Measurements from ENCODE around the gene PRAC2.
"Not testable (repeated sequence)": the region's sequence is repeated elsewhere in the genome, so short reads cannot be mapped to it uniquely, and the experiment has no call there.

Gene PRAC2

DNA sequence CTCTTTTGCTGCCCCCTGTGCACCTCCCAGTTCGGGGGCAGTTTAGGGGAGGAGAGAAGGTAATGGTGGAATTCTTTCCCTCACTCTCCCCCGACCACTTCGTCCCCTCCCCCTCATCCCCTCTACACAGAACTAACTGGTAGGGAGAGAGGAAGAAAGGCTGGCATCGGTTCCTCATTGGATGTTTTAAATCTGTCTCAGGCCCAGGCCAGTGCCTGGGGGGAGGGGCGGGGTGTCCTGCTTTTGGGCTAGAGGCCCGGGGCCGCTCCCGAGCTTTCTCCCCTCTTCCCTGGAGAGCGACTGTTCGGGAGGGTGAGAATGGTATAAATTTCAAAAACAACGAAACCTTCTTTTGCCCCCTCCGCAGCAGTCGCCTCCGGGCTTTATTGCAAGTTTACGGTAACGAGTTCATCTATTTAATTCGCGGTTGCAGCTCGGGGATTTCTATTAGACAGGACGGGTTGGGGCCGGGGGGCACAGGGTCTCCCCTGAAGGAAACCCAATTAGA lies at the start of gene PRAC2:
Gene PRAC2, plus strand, starts transcription at position 271 of the 508 bp plus-strand sequence. CDS start 1,226 bp downstream, outside the sequence.
- peak; percentile 11 for DNase-seq

DNA sequence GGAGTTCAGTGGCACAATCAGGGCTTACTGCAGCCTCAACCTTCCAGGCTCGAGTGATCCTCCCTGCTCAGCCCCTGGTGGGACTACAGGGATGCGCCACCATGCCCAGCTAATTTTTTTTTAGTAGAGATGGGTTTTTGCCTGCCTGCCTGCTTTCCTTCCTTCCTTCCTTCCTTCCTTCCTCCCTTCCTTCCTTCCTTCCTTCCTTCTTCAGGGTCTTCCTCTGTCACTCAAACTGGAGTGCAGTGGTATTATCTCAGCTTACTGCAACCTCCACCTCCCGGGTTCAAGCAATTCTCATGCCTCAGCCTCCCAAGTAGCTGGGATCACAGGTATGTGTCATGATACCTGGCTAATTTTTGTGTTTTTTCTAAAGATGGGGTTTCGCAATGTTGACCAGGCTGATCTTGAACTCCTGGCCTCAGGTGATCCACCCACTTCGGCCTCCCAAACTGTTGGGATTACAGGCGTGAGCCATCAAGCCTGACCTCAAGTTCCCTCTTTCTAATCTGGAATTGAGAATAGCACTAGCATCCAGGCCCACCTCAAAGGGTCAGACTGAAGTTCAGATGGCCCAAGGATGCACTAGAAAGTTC lies 45.9 kb upstream of the PRAC2 start:
- DNase-seq = no peak

DNA sequence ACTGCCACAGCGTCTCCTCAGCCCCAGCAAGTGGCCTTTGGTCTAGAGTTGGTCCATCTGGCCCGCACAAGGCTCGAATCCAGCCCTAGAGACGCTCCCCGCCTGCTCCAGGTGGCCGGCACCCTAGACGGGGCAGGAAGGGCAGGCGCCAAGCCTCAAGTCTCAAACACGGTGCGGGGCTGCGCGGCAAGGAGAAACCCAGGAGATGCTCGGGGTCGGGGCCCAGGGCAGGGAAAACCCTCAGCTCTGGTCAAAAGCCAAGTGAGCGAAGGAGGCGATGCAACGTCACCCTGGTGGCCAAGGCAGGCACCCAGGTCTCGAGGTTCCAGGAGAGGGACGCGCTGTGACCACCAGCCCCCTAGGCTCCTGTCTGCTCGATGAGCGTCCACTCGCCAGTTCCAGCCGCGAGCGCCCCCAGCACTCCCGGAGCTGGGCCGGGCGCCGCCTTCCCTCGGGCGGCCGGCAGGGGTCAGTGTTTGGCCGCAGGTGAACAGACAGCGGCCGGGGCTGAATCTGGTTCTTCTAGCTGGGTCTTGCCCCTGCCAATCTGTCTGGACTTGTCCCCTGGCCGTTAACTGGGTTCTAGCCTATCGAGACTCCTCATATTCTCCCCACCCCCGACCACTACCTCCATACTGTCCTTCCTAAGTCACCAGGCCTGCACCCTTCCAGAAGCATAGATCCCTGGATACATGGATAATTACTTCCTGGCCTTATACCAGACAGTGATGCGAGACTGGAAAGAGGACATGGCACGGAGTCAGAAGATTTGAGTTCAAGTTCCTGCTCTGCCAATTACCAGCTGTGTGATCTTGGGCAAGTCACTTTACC lies 44.6 kb upstream of the PRAC2 start:
- DNase-seq = peak; percentile 73

DNA sequence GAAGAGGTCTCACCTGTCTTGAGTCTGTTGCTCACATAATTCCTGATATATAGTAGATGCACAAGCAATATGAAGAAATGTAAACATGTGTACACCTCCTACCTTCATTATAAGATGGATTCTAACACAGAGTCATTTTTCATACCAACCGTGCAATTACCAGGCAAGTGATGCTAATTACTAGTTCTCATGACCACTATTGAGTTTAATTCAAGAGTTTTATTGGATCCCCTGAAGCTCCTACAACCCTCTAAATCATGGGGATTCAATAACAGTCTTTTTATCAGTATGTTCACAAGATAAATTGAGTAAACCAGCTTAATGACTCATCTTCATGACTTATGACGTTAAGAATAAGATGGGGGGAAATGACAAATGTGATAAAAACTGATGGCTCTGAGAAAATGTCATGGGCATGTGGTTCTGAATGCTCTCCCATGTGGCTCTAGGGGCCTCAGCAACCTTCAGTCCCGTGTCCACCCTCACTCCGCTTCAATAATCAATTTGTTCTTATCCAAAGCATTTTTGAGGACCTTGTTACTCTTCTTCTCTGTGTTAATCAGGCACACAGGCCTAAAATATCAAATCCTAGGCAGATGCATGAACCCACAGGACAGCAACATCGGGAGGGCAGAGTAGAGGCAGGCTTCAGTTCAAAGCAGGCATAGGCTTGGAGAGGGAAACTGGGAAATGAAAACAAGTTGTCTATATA lies 43.4 kb upstream of the PRAC2 start:
- DNase-seq = no peak

DNA sequence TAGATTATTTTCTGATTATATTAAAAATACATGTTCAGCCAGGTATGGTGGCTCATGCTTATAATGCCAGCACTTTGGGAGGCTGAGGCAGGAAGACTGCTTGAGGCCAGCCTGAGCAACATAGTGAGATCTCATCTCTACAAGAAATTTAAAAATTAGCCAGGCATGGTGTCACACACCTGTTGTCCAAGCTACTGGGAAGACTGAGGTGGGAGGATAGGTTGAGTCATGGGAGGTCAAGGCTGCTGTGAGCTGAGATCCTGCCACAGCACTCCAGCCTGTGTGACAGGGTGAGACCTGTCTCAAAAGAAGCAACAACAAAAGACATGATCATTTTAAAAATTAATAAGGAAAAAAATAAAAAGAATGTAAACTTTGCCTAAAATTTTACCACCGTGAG lies 41.4 kb upstream of the PRAC2 start:
- no peak for DNase-seq

- DNase-seq = no peak
Measured at GRCh38 chr17:48690655-48691054, 32.3 kb upstream of the PRAC2 start.

GRCh38 chr17:48692049-48692448 lies 30.9 kb upstream of the PRAC2 start:
- DNase-seq = no peak

DNA sequence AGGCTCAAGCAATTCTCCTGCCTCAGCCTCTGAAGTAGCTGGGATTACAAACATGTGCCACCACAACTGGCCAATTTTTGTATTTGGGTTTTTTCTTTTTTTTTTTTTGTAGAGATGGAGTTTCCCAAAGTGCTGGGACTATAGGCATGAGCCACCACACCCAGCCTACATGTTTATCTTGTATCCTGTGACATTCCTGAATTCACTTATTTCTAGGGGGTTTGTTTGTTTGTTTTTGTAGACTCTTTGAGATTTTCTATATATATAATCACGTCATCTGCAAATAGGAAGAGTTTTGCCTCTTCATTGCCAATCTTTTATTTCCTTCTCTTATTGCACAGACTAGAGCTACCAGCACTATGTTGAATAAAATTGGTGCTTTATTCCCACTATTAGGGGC lies 29.8 kb upstream of the PRAC2 start:
- no peak for DNase-seq

- DNase-seq = no peak
Measured at GRCh38 chr17:48701864-48702532, 21.0 kb upstream of the PRAC2 start.

- no peak for DNase-seq
Measured at GRCh38 chr17:48704361-48705248, 18.4 kb upstream of the PRAC2 start.

DNA sequence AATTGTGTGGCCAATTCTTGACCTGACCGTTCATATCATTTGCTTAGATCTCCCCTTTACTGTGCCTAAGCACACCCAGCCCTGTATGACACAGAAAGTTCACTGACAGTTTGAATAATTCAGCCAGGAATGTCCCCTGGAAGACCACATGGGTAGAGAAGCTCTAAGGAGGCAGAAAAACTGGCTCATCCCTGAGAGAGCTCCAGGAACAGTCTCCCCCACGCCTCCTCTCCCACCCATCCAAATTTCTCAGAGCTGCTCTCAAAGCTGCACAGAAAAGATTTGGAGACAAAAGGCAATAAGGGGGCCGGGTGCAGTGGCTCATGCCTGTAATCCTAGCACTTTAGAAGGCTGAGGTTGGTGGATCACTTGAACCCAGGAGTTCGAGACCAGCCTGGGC lies 11.9 kb upstream of the PRAC2 start:
- no peak for DNase-seq

DNA sequence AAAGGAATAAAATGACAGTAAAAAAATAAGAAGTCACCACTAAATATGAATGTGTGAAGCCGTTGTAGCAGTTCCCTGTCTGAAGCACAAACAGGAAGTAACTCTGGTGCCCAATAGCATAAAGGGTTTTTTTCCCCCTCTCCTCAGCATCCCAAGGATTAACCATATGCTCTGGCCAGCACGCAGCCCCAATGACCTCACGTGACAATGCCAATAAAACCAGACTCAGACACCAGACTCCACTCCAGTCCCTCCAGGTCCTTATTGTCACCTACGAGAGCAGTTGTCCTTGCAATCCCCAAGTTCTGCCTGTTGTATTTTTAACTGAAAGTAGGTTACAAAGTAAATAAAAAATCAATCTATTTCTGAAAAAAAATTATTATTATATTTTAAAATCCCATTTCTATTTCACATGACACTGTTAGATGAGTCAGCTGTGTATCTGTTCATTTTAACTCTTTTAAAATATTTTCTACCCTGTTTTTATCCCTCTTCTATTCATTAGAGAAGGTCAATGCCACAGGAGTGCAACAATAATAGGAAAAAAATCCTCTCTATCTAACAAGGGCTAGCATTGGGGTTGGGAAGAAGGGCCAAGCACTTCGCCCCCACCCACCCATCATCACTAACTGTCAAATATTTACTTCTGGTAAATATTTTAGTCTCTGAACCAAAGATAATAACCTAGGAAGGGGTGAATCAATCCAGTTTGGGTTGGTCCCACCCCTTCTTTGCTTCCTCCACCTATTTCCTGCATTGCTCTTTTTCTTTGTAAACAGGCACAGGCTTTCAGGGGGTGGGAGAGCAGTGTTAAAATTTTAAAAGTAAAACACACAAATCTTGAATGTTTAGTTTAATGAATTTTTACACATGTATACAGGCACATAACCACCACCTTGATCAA lies 7.2 kb upstream of the PRAC2 start:
- DNase-seq = no peak

DNA sequence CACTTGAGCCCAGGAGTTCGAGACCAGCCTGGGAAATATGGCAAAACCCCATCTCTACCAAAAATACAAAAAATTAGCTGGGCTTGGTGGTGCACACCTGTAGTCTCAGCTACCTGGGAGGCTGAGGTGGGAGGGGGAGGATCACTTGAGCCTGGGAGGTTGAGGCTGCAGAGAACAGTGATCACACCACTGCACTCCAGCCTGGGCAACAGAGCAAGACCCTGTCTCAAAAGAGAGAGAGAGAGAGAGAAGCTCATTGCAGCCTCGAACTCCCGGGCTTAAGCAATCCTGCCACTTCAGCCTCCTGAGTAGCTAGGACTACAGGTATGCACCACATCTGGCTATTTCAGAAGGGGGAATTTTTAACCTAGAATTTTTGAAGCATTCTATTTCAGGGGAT lies 6.4 kb upstream of the PRAC2 start:
- DNase-seq = not testable (repeated sequence)

DNA sequence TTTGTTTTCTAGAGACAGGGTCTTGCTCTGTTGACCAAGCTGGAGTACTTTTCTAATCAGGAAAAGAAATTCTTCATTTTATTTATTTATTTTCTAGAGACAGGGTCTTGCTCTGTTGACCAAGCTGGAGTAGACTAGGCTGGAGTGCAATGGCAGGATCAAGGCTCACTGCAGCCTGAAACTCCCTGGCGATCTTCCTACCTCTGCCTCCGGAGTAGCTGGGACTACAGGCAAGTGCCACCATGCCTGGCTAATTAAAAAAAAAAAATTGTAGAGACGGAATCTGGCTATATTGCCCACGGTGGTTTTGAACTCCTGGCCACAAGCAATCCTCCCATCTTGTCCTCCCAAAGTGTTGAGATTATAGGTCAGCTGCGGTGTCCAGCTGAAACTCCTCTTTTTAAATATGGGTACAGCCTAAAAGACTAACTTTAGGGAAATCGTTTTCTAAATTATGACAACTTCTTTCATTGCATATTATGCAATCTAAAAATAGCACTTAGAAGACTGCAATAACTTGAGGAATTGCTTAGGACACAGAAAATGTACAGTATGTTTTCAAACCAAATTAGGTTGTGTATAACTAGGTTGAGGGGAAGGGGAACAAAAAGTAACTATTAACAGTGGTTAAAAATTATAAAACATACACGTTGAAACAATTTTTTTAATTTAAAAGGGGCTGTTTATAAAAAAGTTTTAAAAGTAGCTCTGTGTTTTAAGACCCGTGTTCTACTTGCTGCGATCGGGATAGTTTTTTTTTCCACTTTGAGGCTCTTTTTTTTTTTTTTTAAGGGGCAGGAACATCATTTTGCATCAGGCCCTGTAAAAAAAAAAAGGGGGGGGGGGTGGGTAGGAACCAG lies 5.4 kb upstream of the PRAC2 start:
- no peak for DNase-seq

DNA sequence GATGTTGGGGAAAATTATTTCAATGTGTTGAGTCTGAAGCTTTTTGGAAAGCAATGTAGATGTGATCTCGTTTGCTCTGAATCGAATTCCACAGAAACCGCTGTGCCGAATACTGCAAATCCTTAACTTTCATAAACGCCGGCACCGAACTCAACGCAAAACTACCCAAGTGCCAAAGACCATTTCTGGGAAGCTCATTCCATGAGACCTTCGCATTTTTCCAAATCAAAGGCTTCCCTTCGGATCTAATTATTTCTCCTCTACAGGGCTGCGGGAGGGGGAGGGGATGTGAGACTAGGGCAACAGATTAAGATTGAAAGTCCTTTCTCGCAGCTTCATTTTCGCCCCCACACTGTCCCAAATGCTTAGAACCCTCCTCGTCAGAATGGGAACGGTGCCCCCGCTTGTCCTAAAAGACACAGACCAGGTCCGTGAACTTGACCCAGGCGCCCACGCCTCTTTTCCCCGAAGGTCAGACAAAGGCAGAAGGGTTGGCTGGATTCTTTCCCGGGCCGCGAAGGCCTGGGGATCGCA lies 4.7 kb upstream of the PRAC2 start:
- peak; percentile 13 for DNase-seq

DNA sequence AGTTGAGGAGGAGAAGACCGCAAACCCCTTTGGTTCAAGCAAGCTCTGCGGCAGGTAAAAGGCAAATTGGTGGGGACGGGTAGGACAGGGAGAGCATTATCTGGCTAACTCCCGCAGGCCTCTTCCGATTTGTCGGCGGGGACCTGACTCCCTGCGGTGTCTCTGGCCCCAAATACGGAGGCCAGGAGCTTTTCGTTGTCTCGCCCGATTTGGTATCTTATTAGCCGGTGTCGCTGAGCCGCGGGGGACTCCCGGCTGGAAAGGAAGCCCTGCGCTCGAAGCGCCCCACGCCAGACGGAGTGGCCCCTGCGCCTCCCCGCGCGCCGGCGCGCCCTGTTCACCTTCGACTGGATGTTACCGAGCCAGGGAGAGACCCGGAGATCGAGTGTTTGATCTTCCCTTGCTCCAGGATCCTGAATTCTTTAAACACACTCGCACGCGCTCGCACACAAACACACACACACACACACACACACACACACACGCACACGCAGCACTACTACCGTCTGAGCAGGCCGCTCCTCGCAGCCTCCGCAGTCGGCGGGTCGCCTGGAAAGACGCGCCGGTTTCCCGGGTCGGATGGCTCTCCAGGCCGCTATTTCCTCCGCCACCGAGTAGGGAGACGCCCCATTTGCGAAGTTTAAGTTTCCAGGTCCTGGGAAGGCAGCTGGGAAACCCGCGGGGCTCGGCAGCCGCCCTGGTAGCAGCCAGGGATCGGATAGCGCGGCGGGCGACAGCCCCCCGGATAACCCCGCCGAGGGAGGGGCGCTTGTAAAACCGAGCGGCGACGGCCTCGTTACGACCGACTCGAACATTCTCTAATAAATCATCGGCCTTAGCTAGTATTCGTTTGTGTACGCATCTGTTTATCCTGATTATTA lies 4.0 kb upstream of the PRAC2 start:
- DNase-seq = peak; percentile 22

DNA sequence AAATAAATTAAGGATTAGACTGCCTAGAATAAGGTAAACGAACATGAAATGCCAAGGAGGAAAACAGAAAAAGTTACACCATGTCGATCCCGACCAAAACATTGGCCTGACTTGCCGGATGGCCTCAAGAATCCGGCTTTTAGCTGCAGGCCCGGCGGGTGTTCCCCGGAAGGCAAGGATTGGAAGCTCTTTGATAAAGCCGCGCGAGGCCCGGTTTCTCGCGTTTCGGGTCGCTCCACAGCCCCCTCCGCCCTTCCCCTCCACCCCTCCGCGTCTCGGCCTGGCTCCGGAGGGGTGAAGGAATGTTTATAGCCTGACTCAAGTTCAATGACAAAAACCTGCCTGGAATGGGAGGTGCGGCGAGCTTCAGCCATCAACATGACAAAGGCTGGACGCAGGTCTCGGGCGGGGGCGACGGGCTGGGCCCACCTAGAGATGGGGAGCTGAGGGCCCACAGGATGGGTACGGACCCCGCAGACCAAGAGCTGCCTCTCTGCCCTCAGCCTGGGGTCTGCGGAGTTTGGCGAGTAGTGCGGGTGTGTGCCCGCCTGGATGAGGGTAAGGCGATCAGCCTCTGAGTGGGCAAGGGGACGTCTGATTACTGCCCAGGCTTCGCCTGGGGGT lies 3.2 kb upstream of the PRAC2 start:
- DNase-seq = peak; percentile 16
